ENCODE data around the gene B4GALNT2.

DNA sequence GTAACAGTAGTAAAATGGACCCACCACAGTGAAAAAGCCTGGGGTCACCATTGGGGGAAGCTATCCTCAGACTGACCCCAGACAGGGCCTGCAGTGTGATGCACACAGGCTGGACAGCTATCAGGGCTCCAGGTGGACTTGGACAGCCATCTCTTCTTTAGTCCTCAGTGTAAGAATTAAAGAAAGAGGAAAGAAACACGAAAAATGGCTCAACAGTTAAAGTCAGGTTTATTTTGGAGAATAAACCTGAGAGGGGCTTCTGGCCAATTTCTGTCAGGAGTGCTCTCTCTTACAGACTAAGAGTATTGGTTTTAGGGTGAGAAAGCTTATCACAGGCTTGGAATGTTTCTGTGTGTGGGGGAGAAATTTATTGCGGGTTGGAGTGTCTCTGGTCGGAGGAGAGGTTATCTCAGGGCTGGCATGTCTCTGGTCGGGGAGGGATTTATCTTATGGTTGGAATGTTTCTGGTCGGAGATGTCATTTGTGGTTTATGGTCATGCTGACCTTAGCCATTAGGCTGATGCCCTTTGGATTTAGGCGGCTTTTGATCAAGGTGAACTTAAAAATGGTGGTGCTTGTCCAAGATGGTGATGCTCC lies 10.8 kb upstream of the B4GALNT2 start:
- TF ChIP-seq, protein P1, sequence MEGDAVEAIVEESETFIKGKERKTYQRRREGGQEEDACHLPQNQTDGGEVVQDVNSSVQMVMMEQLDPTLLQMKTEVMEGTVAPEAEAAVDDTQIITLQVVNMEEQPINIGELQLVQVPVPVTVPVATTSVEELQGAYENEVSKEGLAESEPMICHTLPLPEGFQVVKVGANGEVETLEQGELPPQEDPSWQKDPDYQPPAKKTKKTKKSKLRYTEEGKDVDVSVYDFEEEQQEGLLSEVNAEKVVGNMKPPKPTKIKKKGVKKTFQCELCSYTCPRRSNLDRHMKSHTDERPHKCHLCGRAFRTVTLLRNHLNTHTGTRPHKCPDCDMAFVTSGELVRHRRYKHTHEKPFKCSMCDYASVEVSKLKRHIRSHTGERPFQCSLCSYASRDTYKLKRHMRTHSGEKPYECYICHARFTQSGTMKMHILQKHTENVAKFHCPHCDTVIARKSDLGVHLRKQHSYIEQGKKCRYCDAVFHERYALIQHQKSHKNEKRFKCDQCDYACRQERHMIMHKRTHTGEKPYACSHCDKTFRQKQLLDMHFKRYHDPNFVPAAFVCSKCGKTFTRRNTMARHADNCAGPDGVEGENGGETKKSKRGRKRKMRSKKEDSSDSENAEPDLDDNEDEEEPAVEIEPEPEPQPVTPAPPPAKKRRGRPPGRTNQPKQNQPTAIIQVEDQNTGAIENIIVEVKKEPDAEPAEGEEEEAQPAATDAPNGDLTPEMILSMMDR (IDR thresholded peaks at IDR 0.05; ENCODE audit: borderline replicate concordance, extremely low read depth, low read length, poor library complexity, severe bottlenecking), result no peak
- TF ChIP-seq EZH2 (IDR thresholded peaks at IDR 0.05; ENCODE audit: borderline replicate concordance, low read depth, low read length, severe bottlenecking), result no peak

Data from DND-41 (cell line).